ENCODE results near the gene CFAP92. TPM values are rescaled to one million over a fixed set of nuclear protein-coding genes. Genes with fewer than 3 reads are reported as not detected.

CFAP92 gene
- total RNA-seq, 1 donor from 2014 or later, result under 0.01 TPM

DNA sequence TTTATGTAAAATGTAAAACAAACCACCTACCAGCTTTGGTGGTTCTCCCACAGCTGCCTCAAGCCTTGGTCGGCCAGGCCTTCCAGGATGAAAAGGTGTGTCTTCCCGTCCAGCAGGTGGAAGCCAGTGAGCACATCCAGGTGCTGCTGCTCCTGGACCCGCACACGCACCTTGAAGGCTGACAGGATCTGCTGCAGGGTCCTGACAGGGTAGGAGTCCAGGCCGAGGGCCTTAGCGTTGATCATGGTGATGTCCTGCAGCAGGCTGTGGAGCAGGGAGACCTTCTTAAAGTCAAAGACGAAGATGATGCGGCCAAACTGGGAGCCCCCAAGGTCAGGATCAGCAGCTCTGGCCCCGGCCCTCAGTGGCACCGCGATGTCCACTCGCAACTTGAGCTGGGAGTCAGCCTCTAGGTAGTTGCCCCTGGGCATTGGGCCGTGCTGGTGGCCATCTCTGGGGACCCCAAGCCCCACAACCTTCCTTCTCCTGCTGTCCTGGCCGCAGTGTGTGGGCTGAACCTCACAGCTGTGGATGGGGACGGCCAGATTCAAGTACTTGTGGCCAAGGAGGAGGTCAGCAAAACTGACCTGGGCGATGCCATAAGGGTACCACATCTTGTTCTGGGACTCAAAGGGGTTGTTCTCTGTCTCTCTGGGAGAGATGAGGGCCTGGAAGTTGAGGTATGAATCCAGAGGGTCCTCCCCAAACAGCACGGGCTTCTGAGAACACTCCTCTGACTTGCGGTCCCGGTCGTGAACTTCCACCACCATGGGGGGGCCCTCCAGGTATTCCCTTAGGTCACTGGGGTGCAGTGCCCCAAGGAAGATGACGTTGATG lies 48.6 kb downstream of the CFAP92 start:
- no peak for DNase-seq (ENCODE audit: low read depth)
- FAIRE-seq, result no peak

DNA sequence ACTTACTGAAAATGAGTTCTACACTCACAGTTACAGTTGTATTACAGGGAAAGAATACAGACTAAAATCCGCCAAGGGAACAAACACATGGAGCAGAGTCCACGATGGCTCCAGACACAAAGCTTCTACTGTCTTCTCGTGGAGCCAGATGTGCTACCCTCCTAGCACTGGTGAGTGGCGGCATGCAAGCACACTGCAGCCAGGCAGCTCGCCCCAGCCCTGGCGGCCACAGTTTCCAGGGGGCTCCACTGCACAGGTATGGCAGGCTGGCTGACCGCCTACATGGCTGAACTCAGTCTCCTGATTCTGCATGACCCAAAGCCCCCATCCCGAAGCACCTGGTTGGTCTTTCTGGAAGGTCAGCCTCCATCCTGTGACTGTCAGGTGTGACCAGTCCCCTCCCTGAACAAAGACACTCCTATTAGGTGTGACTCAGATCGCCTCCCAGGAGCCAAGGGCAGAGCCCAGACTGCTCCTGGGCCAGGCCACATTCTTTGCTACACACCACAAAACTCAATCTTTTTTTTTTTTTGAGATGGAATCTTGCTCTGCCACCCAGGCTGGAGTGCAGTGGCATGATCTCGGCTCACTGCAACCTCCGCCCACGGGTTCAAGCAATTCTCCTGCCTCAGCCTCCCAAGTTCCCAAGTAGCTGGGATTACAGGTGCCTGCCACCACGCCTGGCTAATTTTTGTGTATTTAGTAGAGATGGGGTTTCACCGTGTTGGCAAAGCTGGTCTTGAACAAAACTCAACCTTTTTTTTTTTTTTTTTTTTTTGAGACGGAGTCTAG lies 51.5 kb downstream of the CFAP92 start:
- DNase-seq (ENCODE audit: low read depth) (peak; percentile 42), FAIRE-seq (no peak)
- TF ChIP-seq, protein P1, sequence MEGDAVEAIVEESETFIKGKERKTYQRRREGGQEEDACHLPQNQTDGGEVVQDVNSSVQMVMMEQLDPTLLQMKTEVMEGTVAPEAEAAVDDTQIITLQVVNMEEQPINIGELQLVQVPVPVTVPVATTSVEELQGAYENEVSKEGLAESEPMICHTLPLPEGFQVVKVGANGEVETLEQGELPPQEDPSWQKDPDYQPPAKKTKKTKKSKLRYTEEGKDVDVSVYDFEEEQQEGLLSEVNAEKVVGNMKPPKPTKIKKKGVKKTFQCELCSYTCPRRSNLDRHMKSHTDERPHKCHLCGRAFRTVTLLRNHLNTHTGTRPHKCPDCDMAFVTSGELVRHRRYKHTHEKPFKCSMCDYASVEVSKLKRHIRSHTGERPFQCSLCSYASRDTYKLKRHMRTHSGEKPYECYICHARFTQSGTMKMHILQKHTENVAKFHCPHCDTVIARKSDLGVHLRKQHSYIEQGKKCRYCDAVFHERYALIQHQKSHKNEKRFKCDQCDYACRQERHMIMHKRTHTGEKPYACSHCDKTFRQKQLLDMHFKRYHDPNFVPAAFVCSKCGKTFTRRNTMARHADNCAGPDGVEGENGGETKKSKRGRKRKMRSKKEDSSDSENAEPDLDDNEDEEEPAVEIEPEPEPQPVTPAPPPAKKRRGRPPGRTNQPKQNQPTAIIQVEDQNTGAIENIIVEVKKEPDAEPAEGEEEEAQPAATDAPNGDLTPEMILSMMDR (IDR thresholded peaks at IDR 0.05; ENCODE audit: insufficient read depth, low read length, severe bottlenecking), result no peak
- Histone ChIP-seq H3K36me3 (ENCODE audit: control insufficient read depth, insufficient read depth, low read length) (no peaks in the 10 kb centered on the region), H3K27me3 (ENCODE audit: control insufficient read depth, insufficient read depth, low read length) (no peaks in the 10 kb centered on the region), H3K4me3 (ENCODE audit: low read depth, low read length) (no peak overlapping the region)

More for the DNA sequence above, 48.6 kb downstream of the CFAP92 start:
- Histone ChIP-seq H3K27me3 (ENCODE audit: control insufficient read depth, insufficient read depth, low read length) (no peaks in the 10 kb centered on the region), H3K4me3 (ENCODE audit: low read depth, low read length) (no peak overlapping the region), H3K36me3 (ENCODE audit: control insufficient read depth, insufficient read depth, low read length) (no peaks in the 10 kb centered on the region)
- TF ChIP-seq, protein P1 (IDR thresholded peaks at IDR 0.05; ENCODE audit: insufficient read depth, low read length, severe bottlenecking), result no peak

DNA sequence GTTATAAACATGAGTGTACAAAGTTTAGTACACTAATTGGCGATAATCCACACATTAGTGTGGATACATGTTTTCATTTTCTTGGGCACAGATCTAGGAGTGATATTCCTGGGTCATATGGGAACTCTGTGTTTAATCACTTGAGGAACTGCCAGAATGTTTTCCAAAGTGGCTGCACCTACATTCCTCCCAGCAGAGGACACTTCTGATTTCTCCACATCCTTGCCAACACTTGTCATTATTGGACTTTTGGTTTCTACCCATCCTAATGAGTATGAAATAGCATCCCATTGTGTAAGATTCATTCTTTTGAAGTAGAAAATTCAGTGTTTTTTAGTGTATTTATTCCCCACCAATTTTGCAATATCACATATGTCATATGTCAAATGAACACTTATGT lies 53.6 kb downstream of the CFAP92 start:
- no peaks in the 10 kb centered on the region for H3K27me3 ChIP-seq (ENCODE audit: control insufficient read depth, insufficient read depth, low read length)
- H3K4me3 ChIP-seq (ENCODE audit: low read depth, low read length), result no peak overlapping the region
- FAIRE-seq (no peak), DNase-seq (ENCODE audit: low read depth) (no peak)
- H3K36me3 ChIP-seq (ENCODE audit: control insufficient read depth, insufficient read depth, low read length), result no peaks in the 10 kb centered on the region
- TF ChIP-seq, protein P1 (IDR thresholded peaks at IDR 0.05; ENCODE audit: insufficient read depth, low read length, severe bottlenecking), result no peak

DNA sequence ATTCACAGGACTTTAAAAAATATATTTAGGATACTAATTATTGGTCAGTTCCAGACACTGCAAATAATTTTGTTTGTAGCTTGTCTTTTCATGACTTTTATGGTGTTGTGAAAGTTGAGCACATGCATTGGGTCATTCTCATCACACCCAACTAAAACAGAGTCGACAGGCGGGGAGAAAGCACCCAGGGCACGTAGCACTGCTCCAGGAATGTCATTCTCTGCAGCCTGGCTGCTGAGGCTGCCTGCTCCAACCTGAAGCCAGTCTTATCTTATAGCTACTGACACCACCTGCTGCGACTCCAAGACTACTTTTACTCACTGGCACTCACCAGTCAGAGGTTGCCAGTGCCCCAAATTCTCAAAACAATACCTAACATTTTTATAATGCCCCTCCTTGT lies 57.5 kb downstream of the CFAP92 start:
- TF ChIP-seq, protein P1 (IDR thresholded peaks at IDR 0.05; ENCODE audit: insufficient read depth, low read length, severe bottlenecking), result no peak
- no peak for DNase-seq (ENCODE audit: low read depth)
- Histone ChIP-seq H3K4me3 (ENCODE audit: low read depth, low read length) (no peak overlapping the region), H3K27me3 (ENCODE audit: control insufficient read depth, insufficient read depth, low read length) (peaks cover 2% of the 10 kb centered on the region), H3K36me3 (ENCODE audit: control insufficient read depth, insufficient read depth, low read length) (no peaks in the 10 kb centered on the region)
- FAIRE-seq, result no peak

DNA sequence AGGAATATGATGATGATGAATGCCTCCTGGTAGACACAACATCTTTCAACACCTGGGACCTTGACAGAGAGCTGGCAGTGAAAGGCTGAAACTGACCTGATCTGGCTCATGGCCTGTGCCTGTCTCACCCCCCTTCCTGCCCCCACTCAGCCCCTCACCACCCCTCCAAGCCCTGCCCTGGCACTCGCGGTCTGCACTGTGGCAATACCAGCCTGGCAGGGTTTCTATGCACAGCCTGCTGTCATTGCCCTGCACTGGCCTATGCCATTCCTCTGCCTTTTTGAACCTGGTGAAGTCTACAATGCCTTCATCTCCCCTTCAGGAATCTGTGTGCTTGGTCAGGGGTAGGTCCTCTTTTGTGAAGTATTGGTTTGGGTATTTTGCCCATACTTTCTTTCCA lies 58.0 kb downstream of the CFAP92 start:
- peaks cover 2% of the 10 kb centered on the region for H3K27me3 ChIP-seq (ENCODE audit: control insufficient read depth, insufficient read depth, low read length)
- no peak for DNase-seq (ENCODE audit: low read depth)
- TF ChIP-seq, protein P1 (IDR thresholded peaks at IDR 0.05; ENCODE audit: insufficient read depth, low read length, severe bottlenecking), result no peak
- no peak overlapping the region for H3K4me3 ChIP-seq (ENCODE audit: low read depth, low read length)
- no peak for FAIRE-seq
- H3K36me3 ChIP-seq (ENCODE audit: control insufficient read depth, insufficient read depth, low read length), result no peaks in the 10 kb centered on the region

All from bronchial epithelial cell (primary cell).